Mucosa of rectum (tissue), 2 donors: Measurements from ENCODE around the gene ZNF407.

Experiments used
- H3K27ac ChIP-seq, 2 donors: one replicate each; pipeline ENCODE4 v1.7.0; 2013; ENCODE audit warnings: inconsistent platforms in 2 of 2, low read depth in 2 of 2, low read length in 2 of 2
- H3K27me3 ChIP-seq, 2 donors: one replicate each; pipeline ENCODE4 v1.7.0; 2013; ENCODE audit warnings: low read length in 2 of 2; ENCODE audit not compliant: control insufficient read depth in 2 of 2, insufficient read depth in 2 of 2
- H3K36me3 ChIP-seq, 2 donors: one replicate each; pipeline ENCODE4 v1.7.0; 2013; ENCODE audit warnings: low read length in 2 of 2; ENCODE audit not compliant: control insufficient read depth in 2 of 2, insufficient read depth in 2 of 2
- H3K4me1 ChIP-seq, 2 donors: one replicate each; pipeline ENCODE4 v1.7.0; 2013; ENCODE audit warnings: low read length in 2 of 2, mild to moderate bottlenecking in 1 of 2; ENCODE audit not compliant: control insufficient read depth in 2 of 2, insufficient read depth in 2 of 2
- H3K4me3 ChIP-seq, 2 donors: one replicate each; pipeline ENCODE4 v1.7.0; 2013; ENCODE audit warnings: low read length in 2 of 2
- H3K9ac ChIP-seq, 2 donors: one replicate each; pipeline ENCODE4 v1.7.0; 2013; ENCODE audit warnings: low read length in 2 of 2, low read depth in 1 of 2, mild to moderate bottlenecking in 1 of 2
- H3K9me3 ChIP-seq, 2 donors: one replicate each; pipeline ENCODE4 v1.7.0; 2013; ENCODE audit warnings: low read length in 2 of 2; ENCODE audit not compliant: control insufficient read depth in 2 of 2
- donor health status: healthy.
- donor health status: Normal muscosa, but diverticular disease.

The ZNF407 gene

GRCh38 chr18:74608681-74609080 is 11.0 kb downstream of the ZNF407 start:
- no peak overlapping the region for H3K9ac ChIP-seq
- no peak overlapping the region for H3K4me3 ChIP-seq
- no peak overlapping the region for H3K27ac ChIP-seq
- H3K4me1 ChIP-seq: no peaks in the 10 kb centered on the region
- H3K27me3 ChIP-seq: no peaks in the 10 kb centered on the region
- H3K36me3 ChIP-seq: no peaks in the 10 kb centered on the region
- no peaks in the 10 kb centered on the region for H3K9me3 ChIP-seq

GRCh38 chr18:74609535-74609934 is 11.9 kb downstream of the ZNF407 start:
- Histone ChIP-seq H3K4me3 (no peak overlapping the region), H3K27me3 (no peaks in the 10 kb centered on the region), H3K4me1 (no peaks in the 10 kb centered on the region), H3K36me3 (no peaks in the 10 kb centered on the region), H3K9ac (no peak overlapping the region), H3K27ac (no peak overlapping the region), H3K9me3 (no peaks in the 10 kb centered on the region)

- Histone ChIP-seq H3K9me3 (no peaks in the 10 kb centered on the region), H3K36me3 (no peaks in the 10 kb centered on the region), H3K9ac (no peak overlapping the region), H3K4me1 (no peaks in the 10 kb centered on the region), H3K27ac (no peak overlapping the region), H3K27me3 (no peaks in the 10 kb centered on the region), H3K4me3 (no peak overlapping the region)
These were observed 12.5 kb downstream of the ZNF407 start for GRCh38 chr18:74610051-74610615.

GRCh38 chr18:74610860-74611259 is 13.2 kb downstream of the ZNF407 start:
- Histone ChIP-seq H3K27me3 (no peaks in the 10 kb centered on the region), H3K4me3 (no peak overlapping the region), H3K9me3 (no peaks in the 10 kb centered on the region), H3K4me1 (no peaks in the 10 kb centered on the region), H3K27ac (no peak overlapping the region), H3K36me3 (no peaks in the 10 kb centered on the region), H3K9ac (no peak overlapping the region)

GRCh38 chr18:74611765-74612164 is 14.1 kb downstream of the ZNF407 start:
- H3K9ac ChIP-seq: no peak overlapping the region
- no peak overlapping the region for H3K4me3 ChIP-seq
- H3K27me3 ChIP-seq: no peaks in the 10 kb centered on the region
- no peaks in the 10 kb centered on the region for H3K9me3 ChIP-seq
- H3K36me3 ChIP-seq: no peaks in the 10 kb centered on the region
- no peak overlapping the region for H3K27ac ChIP-seq
- no peaks in the 10 kb centered on the region for H3K4me1 ChIP-seq

- H3K9ac ChIP-seq: no peak overlapping the region
- H3K4me3 ChIP-seq: no peak overlapping the region
- no peaks in the 10 kb centered on the region for H3K36me3 ChIP-seq
- no peak overlapping the region for H3K27ac ChIP-seq
- H3K9me3 ChIP-seq: no peaks in the 10 kb centered on the region
- no peaks in the 10 kb centered on the region for H3K4me1 ChIP-seq
- no peaks in the 10 kb centered on the region for H3K27me3 ChIP-seq
These were observed 15.7 kb downstream of the ZNF407 start for GRCh38 chr18:74613381-74613780.

- Histone ChIP-seq H3K27ac (no peak overlapping the region), H3K4me3 (no peak overlapping the region), H3K9me3 (no peaks in the 10 kb centered on the region), H3K9ac (no peak overlapping the region), H3K36me3 (no peaks in the 10 kb centered on the region), H3K4me1 (no peaks in the 10 kb centered on the region), H3K27me3 (no peaks in the 10 kb centered on the region)
These were observed 18.8 kb downstream of the ZNF407 start for GRCh38 chr18:74616494-74616893.

- Histone ChIP-seq H3K9ac (no peak overlapping the region), H3K36me3 (no peaks in the 10 kb centered on the region), H3K4me3 (no peak overlapping the region), H3K9me3 (no peaks in the 10 kb centered on the region), H3K27ac (no peak overlapping the region), H3K4me1 (no peaks in the 10 kb centered on the region), H3K27me3 (no peaks in the 10 kb centered on the region)
These were observed 19.8 kb downstream of the ZNF407 start for GRCh38 chr18:74617486-74617885.

GRCh38 chr18:74622072-74622471 is 24.4 kb downstream of the ZNF407 start:
- H3K36me3 ChIP-seq: no peaks in the 10 kb centered on the region
- no peak overlapping the region for H3K9ac ChIP-seq
- H3K27me3 ChIP-seq: no peaks in the 10 kb centered on the region
- no peaks in the 10 kb centered on the region for H3K9me3 ChIP-seq
- no peak overlapping the region for H3K27ac ChIP-seq
- no peaks in the 10 kb centered on the region for H3K4me1 ChIP-seq
- no peak overlapping the region for H3K4me3 ChIP-seq

GRCh38 chr18:74623047-74623816 is 25.6 kb downstream of the ZNF407 start:
- H3K4me3 ChIP-seq: no peak overlapping the region
- H3K27me3 ChIP-seq: no peaks in the 10 kb centered on the region
- no peaks in the 10 kb centered on the region for H3K36me3 ChIP-seq
- no peak overlapping the region for H3K9ac ChIP-seq
- no peaks in the 10 kb centered on the region for H3K9me3 ChIP-seq
- no peaks in the 10 kb centered on the region for H3K4me1 ChIP-seq
- H3K27ac ChIP-seq: no peak overlapping the region
